ENCODE data around the gene DEDD. TPM values are rescaled to one million over a fixed set of nuclear protein-coding genes. Genes with fewer than 3 reads are reported as not detected.

DEDD gene
- polyA plus RNA-seq, 4 donors, result 22.7 to 31.8 (median 24.6) TPM

GRCh38 chr1:161115132-161115711, 17.2 kb downstream of the DEDD start:
- no peak for DNase-seq
- no peak for FAIRE-seq
- H3K4me3 ChIP-seq (ENCODE audit: low read depth in 1 of 3, low read length in 3 of 3), result no peak overlapping the region
- peaks cover 0 to 13% (median 0%) of the 10 kb centered on the region in 3 donors for H3K36me3 ChIP-seq (ENCODE audit: control insufficient read depth in 3 of 3, insufficient read depth in 2 of 3, low read depth in 1 of 3, low read length in 3 of 3)
- peaks cover 2 to 28% (median 12%) of the 10 kb centered on the region in 3 donors for H3K4me1 ChIP-seq (ENCODE audit: control insufficient read depth in 3 of 3, insufficient read depth in 2 of 3, low read depth in 1 of 3, low read length in 2 of 3)
- no peak overlapping the region for H3K27ac ChIP-seq (ENCODE audit: low read depth in 1 of 3, low read length in 2 of 3)
- no peaks in the 10 kb centered on the region for H3K9me3 ChIP-seq (ENCODE audit: control insufficient read depth in 2 of 2, insufficient read depth in 1 of 2, low read depth in 1 of 2, low read length in 1 of 2)
- no peaks in the 10 kb centered on the region for H3K27me3 ChIP-seq (ENCODE audit: control insufficient read depth in 3 of 3, insufficient read depth in 3 of 3, low read length in 3 of 3)
- 84 to 88% (median 85%) methylated on average over 12 of the region's 12 CpGs for WGBS, 3 donors

- FAIRE-seq (no peak), DNase-seq (no peak)
- peaks cover 2 to 21% (median 12%) of the 10 kb centered on the region in 3 donors for H3K4me1 ChIP-seq (ENCODE audit: control insufficient read depth in 3 of 3, insufficient read depth in 2 of 3, low read depth in 1 of 3, low read length in 2 of 3)
- H3K27me3 ChIP-seq (ENCODE audit: control insufficient read depth in 3 of 3, insufficient read depth in 3 of 3, low read length in 3 of 3), result no peaks in the 10 kb centered on the region
- peaks cover 0 to 19% (median 0%) of the 10 kb centered on the region in 3 donors for H3K36me3 ChIP-seq (ENCODE audit: control insufficient read depth in 3 of 3, insufficient read depth in 2 of 3, low read depth in 1 of 3, low read length in 3 of 3)
- no peaks in the 10 kb centered on the region for H3K9me3 ChIP-seq (ENCODE audit: control insufficient read depth in 2 of 2, insufficient read depth in 1 of 2, low read depth in 1 of 2, low read length in 1 of 2)
- no peak overlapping the region for H3K27ac ChIP-seq (ENCODE audit: low read depth in 1 of 3, low read length in 2 of 3)
- 78 to 92% (median 86%) methylated on average over 2 of the region's 2 CpGs for WGBS, 3 donors
- H3K4me3 ChIP-seq (ENCODE audit: low read depth in 1 of 3, low read length in 3 of 3), result no peak overlapping the region
Observed at GRCh38 chr1:161114556-161114955, 17.9 kb downstream of the DEDD start.

- 67 to 85% (median 82%) methylated on average over 1 of the region's 1 CpG for WGBS, 3 donors
- Histone ChIP-seq H3K4me3 (ENCODE audit: low read depth in 1 of 3, low read length in 3 of 3) (no peak overlapping the region), H3K9me3 (ENCODE audit: control insufficient read depth in 2 of 2, insufficient read depth in 1 of 2, low read depth in 1 of 2, low read length in 1 of 2) (no peaks in the 10 kb centered on the region), H3K27me3 (ENCODE audit: control insufficient read depth in 3 of 3, insufficient read depth in 3 of 3, low read length in 3 of 3) (no peaks in the 10 kb centered on the region), H3K36me3 (ENCODE audit: control insufficient read depth in 3 of 3, insufficient read depth in 2 of 3, low read depth in 1 of 3, low read length in 3 of 3) (peaks cover 0 to 20% (median 0%) of the 10 kb centered on the region in 3 donors), H3K4me1 (ENCODE audit: control insufficient read depth in 3 of 3, insufficient read depth in 2 of 3, low read depth in 1 of 3, low read length in 2 of 3) (peaks cover 2 to 15% (median 6%) of the 10 kb centered on the region in 3 donors), H3K27ac (ENCODE audit: low read depth in 1 of 3, low read length in 2 of 3) (no peak overlapping the region)
- FAIRE-seq (no peak), DNase-seq (no peak)
Observed at GRCh38 chr1:161113915-161114314, 18.6 kb downstream of the DEDD start.

DNA sequence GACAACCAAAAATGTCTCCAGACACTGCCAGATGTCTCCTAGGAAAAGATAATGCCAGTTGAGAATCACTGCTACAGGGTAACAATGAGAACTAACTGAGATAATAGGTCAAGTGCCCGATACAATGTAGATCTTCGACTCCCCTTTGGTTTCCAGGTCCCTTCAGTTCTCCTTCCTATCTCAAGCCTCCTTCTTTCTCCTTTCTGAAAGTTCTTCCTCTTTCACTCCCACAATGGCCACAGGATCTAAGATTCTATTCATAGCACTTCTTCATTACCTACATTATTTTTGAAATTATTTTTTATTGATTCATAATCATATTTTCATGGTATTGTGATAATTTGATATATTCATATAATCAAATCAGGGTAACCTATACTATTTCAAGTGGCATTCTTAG, 20.9 kb downstream of the DEDD start:
- no peak overlapping the region for H3K27ac ChIP-seq (ENCODE audit: low read depth in 1 of 3, low read length in 2 of 3)
- DNase-seq (no peak), FAIRE-seq (no peak)
- peaks cover 0 to 22% (median 0%) of the 10 kb centered on the region in 3 donors for H3K36me3 ChIP-seq (ENCODE audit: control insufficient read depth in 3 of 3, insufficient read depth in 2 of 3, low read depth in 1 of 3, low read length in 3 of 3)
- no peak overlapping the region for H3K4me3 ChIP-seq (ENCODE audit: low read depth in 1 of 3, low read length in 3 of 3)
- H3K9me3 ChIP-seq (ENCODE audit: control insufficient read depth in 2 of 2, insufficient read depth in 1 of 2, low read depth in 1 of 2, low read length in 1 of 2), result no peaks in the 10 kb centered on the region
- 79 to 91% (median 80%) methylated on average over 2 of the region's 2 CpGs for WGBS, 3 donors
- H3K27me3 ChIP-seq (ENCODE audit: control insufficient read depth in 3 of 3, insufficient read depth in 3 of 3, low read length in 3 of 3), result no peaks in the 10 kb centered on the region
- H3K4me1 ChIP-seq (ENCODE audit: control insufficient read depth in 3 of 3, insufficient read depth in 2 of 3, low read depth in 1 of 3, low read length in 2 of 3), result peaks cover 1 to 3% (median 2%) of the 10 kb centered on the region in 3 donors

DNA sequence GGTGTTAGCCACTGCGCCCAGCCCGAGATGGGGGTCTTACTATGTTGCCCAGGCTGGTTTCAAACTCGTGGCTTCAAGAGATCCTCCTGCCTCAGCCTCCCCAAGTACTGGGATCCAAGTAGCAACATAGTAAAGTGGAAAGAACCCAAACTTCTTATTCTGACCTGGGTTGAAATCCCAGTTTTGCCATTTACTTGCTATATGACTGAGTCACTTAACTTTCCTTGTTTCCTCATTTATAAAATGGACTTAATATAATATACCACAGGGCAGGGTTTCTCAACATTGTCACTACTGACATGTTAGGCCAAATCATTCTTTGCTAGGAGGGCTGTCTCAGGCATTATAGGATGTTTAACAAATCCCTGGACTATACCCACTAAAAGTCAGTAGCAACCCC, 21.4 kb downstream of the DEDD start:
- H3K36me3 ChIP-seq (ENCODE audit: control insufficient read depth in 3 of 3, insufficient read depth in 2 of 3, low read depth in 1 of 3, low read length in 3 of 3), result peaks cover 0 to 21% (median 0%) of the 10 kb centered on the region in 3 donors
- H3K27ac ChIP-seq (ENCODE audit: low read depth in 1 of 3, low read length in 2 of 3), result no peak overlapping the region
- FAIRE-seq, result no peak
- H3K4me3 ChIP-seq (ENCODE audit: low read depth in 1 of 3, low read length in 3 of 3), result no peak overlapping the region
- H3K9me3 ChIP-seq (ENCODE audit: control insufficient read depth in 2 of 2, insufficient read depth in 1 of 2, low read depth in 1 of 2, low read length in 1 of 2), result no peaks in the 10 kb centered on the region
- DNase-seq, result no peak
- H3K27me3 ChIP-seq (ENCODE audit: control insufficient read depth in 3 of 3, insufficient read depth in 3 of 3, low read length in 3 of 3), result no peaks in the 10 kb centered on the region
- 94 to 96% (median 95%) methylated on average over 3 of the region's 3 CpGs for whole genome bisulfite sequencing, 3 donors
- peaks cover 0 to 2% (median 0%) of the 10 kb centered on the region in 3 donors for H3K4me1 ChIP-seq (ENCODE audit: control insufficient read depth in 3 of 3, insufficient read depth in 2 of 3, low read depth in 1 of 3, low read length in 2 of 3)

DNA sequence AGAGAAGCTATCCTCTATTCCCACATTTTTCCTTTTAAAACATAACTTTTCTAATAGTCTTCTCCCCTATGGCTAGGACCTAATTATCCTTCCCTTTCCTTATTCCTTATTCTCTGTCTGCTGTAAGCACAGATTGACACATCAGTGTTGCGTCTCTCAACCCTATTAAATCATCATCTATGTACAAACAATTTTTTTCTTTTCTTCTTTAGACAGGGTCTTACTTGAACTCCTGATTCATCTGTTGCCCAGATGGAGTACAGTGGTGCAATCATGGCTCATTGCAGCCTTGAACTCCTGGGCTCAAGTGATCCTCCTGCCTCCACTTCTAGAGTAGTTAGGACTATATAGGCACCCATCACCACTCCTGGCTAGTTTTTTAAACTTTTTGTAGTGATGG, 26.0 kb downstream of the DEDD start:
- Histone ChIP-seq H3K4me3 (ENCODE audit: low read depth in 1 of 3, low read length in 3 of 3) (no peak overlapping the region), H3K4me1 (ENCODE audit: control insufficient read depth in 3 of 3, insufficient read depth in 2 of 3, low read depth in 1 of 3, low read length in 2 of 3) (no peaks in the 10 kb centered on the region), H3K36me3 (ENCODE audit: control insufficient read depth in 3 of 3, insufficient read depth in 2 of 3, low read depth in 1 of 3, low read length in 3 of 3) (peaks cover 3 to 19% (median 6%) of the 10 kb centered on the region in 3 donors), H3K9me3 (ENCODE audit: control insufficient read depth in 2 of 2, insufficient read depth in 1 of 2, low read depth in 1 of 2, low read length in 1 of 2) (no peaks in the 10 kb centered on the region), H3K27me3 (ENCODE audit: control insufficient read depth in 3 of 3, insufficient read depth in 3 of 3, low read length in 3 of 3) (no peaks in the 10 kb centered on the region), H3K27ac (ENCODE audit: low read depth in 1 of 3, low read length in 2 of 3) (no peak overlapping the region)
- no peak for DNase-seq
- WGBS, 3 donors, result 100% methylated on average over 1 of the region's 1 CpG
- FAIRE-seq, result no peak

DNA sequence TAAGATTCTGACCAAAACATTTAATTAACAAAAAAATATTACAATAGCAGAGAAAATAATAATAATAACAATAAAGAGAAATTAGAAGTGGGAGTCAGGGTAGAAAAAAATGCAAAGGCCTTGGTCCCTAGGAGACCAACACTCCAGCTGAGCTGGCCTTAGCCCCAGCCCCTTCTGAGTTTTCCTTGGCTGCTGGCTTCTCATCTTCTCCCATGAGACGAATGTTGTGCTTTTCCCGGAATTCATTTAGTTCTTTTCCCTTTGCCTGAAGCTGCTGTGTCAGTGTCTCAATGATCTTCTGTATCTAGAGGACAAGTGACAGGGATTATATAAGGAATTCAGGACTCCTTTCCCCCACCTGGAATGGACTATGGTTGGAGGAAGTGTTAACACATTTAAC, 31.9 kb downstream of the DEDD start:
- FAIRE-seq (no peak), DNase-seq (no peak)
- Histone ChIP-seq H3K9me3 (ENCODE audit: control insufficient read depth in 2 of 2, insufficient read depth in 1 of 2, low read depth in 1 of 2, low read length in 1 of 2) (no peaks in the 10 kb centered on the region), H3K27ac (ENCODE audit: low read depth in 1 of 3, low read length in 2 of 3) (no peak overlapping the region), H3K27me3 (ENCODE audit: control insufficient read depth in 3 of 3, insufficient read depth in 3 of 3, low read length in 3 of 3) (no peaks in the 10 kb centered on the region), H3K4me3 (ENCODE audit: low read depth in 1 of 3, low read length in 3 of 3) (no peak overlapping the region), H3K36me3 (ENCODE audit: control insufficient read depth in 3 of 3, insufficient read depth in 2 of 3, low read depth in 1 of 3, low read length in 3 of 3) (peaks cover 8 to 21% (median 12%) of the 10 kb centered on the region in 3 donors), H3K4me1 (ENCODE audit: control insufficient read depth in 3 of 3, insufficient read depth in 2 of 3, low read depth in 1 of 3, low read length in 2 of 3) (peaks cover 0 to 10% (median 0%) of the 10 kb centered on the region in 3 donors)
- whole genome bisulfite sequencing, 3 donors, result 65 to 91% (median 83%) methylated on average over 2 of the region's 2 CpGs

DNA sequence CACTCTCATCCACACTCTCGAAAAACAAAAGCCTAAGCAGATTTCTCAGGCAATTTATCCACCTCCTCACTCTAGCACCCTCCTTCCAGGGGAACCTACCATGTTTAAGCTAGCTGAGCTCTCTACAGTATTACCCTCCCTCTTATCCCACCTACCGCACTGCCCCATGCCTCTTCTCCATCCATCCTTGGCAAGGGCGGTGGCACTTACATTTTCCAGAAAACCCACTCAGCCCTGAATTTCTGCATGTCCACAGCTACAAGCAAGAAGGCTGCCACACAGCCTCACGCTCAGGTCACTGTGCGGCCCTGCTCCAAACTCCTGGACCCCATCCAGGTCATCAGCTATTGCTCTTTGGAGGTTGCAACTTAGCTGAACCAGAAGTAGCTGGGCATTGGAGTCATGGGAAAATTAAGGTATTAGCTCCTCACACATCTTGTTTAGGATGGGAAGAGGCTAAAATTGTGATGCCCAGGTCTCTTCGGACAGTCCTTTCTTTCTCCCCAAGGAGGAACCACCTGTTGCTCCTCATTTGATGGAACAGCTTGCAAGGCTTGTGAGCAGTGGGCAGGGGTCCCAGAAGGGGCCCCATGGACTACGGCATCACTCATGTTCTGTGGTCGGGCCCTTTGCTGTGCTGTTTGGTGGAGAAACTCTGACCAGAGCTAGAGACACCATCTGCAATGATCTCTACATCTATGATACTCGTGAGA, 33.2 kb downstream of the DEDD start:
- DNase-seq, result no peak
- Histone ChIP-seq H3K27me3 (ENCODE audit: control insufficient read depth in 3 of 3, insufficient read depth in 3 of 3, low read length in 3 of 3) (no peaks in the 10 kb centered on the region), H3K4me3 (ENCODE audit: low read depth in 1 of 3, low read length in 3 of 3) (peak overlapping the region in 1 of 3 donors; percentile 71), H3K4me1 (ENCODE audit: control insufficient read depth in 3 of 3, insufficient read depth in 2 of 3, low read depth in 1 of 3, low read length in 2 of 3) (peaks cover 0 to 10% (median 0%) of the 10 kb centered on the region in 3 donors), H3K36me3 (ENCODE audit: control insufficient read depth in 3 of 3, insufficient read depth in 2 of 3, low read depth in 1 of 3, low read length in 3 of 3) (peaks cover 8 to 21% (median 12%) of the 10 kb centered on the region in 3 donors), H3K27ac (ENCODE audit: low read depth in 1 of 3, low read length in 2 of 3) (no peak overlapping the region), H3K9me3 (ENCODE audit: control insufficient read depth in 2 of 2, insufficient read depth in 1 of 2, low read depth in 1 of 2, low read length in 1 of 2) (no peaks in the 10 kb centered on the region)
- WGBS, 3 donors, result 75 to 81% (median 80%) methylated on average over 9 of the region's 9 CpGs
- no peak for FAIRE-seq

Data from small intestine (tissue), 7 donors.